Uterus (tissue), 2 donors: ENCODE measurements around the gene OTOGL.

Experiments
- CTCF ChIP-seq, 4 experiments: fragments of 200-600 bp in 2 of 4; fragments of 450-650 bp in 2 of 4; sonication (generic) in 2 of 4; IDR thresholded peaks; one replicate each; pipeline ENCODE4 v1.5.1; 2016 to 2019; ENCODE audit warnings: antibody characterized with exemption in 4 of 4, mild to moderate bottlenecking in 2 of 4, moderate library complexity in 1 of 4
- POLR2A ChIP-seq, 2 donors: fragments of 450-650 bp; IDR thresholded peaks; one replicate each; pipeline ENCODE4 v1.6.1; 2016; ENCODE audit warnings: antibody characterized with exemption in 2 of 2, mild to moderate bottlenecking in 1 of 2, moderate library complexity in 1 of 2

- no peak for TF ChIP-seq POLR2A (IDR thresholded peaks at IDR 0.05)
- TF ChIP-seq CTCF (IDR thresholded peaks at IDR 0.05), result no peak
Measured at GRCh38 chr12:80183939-80184338, 84.6 kb downstream of the OTOGL start.
